ENCODE results near the gene COG3. TPM values are rescaled to one million over a fixed set of nuclear protein-coding genes. Genes with fewer than 3 reads are reported as not detected.

The COG3 gene
- total and polyA plus RNA-seq, 2 of the 13 experiments (the other 11 are each of a cell fraction or from before 2014, with no cell fraction given): 37.8 to 47.5 TPM

GRCh38 chr13:45417790-45418534, 46.8 kb upstream of the COG3 start, which contains the start of gene SLC25A30 (continued):
- TF ChIP-seq TRIM22 (IDR thresholded peaks at IDR 0.05) (no peak), ZBTB25 (CRISPR knock-in tag; IDR thresholded peaks at IDR 0.05) (peak; percentile 53; the same call in 1 of the 2 replicates), MNT (IDR thresholded peaks at IDR 0.05) (peak; percentile 42; the same call in 1 of the 2 replicates), GRHL1 (CRISPR knock-in tag; conservative IDR thresholded peaks at IDR 0.05) (no peak), ATF2 (CRISPR knock-in tag; IDR thresholded peaks at IDR 0.05) (no peak; the same call in 1 of the 2 replicates), ZNF788 (CRISPR knock-in tag; IDR thresholded peaks at IDR 0.05; ENCODE audit: borderline replicate concordance) (peak; percentile 37; the same call in 1 of the 2 replicates), ZNF337 (CRISPR knock-in tag; IDR thresholded peaks at IDR 0.05; ENCODE audit: borderline replicate concordance, low read depth) (no peak), MATR3 (CRISPR knock-in tag; IDR thresholded peaks at IDR 0.05) (no peak), ZNF713 (CRISPR knock-in tag; IDR thresholded peaks at IDR 0.05) (no peak), BCL3 (CRISPR knock-in tag; IDR thresholded peaks at IDR 0.05) (peak; percentile 63; the same call in 1 of the 2 replicates), PBX3 (CRISPR knock-in tag; IDR thresholded peaks at IDR 0.05; ENCODE audit: borderline replicate concordance) (0 out of 2 replicates have a peak, but pooled peaks have one; percentile 47), TAF1 (CRISPR knock-in tag; IDR thresholded peaks at IDR 0.05) (peak; percentile 89), ZMAT3 (CRISPR knock-in tag; conservative IDR thresholded peaks at IDR 0.05) (no peak; the same call in 1 of the 2 replicates), NFIC (IDR thresholded peaks at IDR 0.05; ENCODE audit: low read length) (no peak), NR3C1 (CRISPR knock-in tag; IDR thresholded peaks at IDR 0.05) (no peak), BATF2 (CRISPR knock-in tag; IDR thresholded peaks at IDR 0.05) (no peak), MAF1 (CRISPR knock-in tag; IDR thresholded peaks at IDR 0.05; ENCODE audit: borderline replicate concordance) (no peak), ZNF546 (CRISPR knock-in tag; conservative IDR thresholded peaks at IDR 0.05) (peak; percentile 84; the same call in 1 of the 2 replicates)
